22Rv1 (cell line): ENCODE data around the gene CHRNA4.

Source experiments
- H3K27ac ChIP-seq: fragments of 450-650 bp; 2 replicates; pipeline ENCODE4 v1.5.1; 2017
- CTCF ChIP-seq: fragments of 450-650 bp; IDR thresholded peaks from 2 replicates; pipeline ENCODE4 v1.5.1; 2017; ENCODE audit warnings: mild to moderate bottlenecking
- ZFX ChIP-seq: fragments of 450-650 bp; IDR thresholded peaks from 2 replicates; pipeline ENCODE4 v1.6.1; 2017; ENCODE audit warnings: antibody characterized with exemption, borderline replicate concordance

The CHRNA4 gene

GRCh38 chr20:63295018-63295417, 66.1 kb downstream of the CHRNA4 start:
- no peak for TF ChIP-seq ZFX
- H3K27ac ChIP-seq, result no peak overlapping the region

- no peak overlapping the region for H3K27ac ChIP-seq
- no peak for TF ChIP-seq CTCF
- no peak for TF ChIP-seq ZFX
These were observed 66.6 kb downstream of the CHRNA4 start for GRCh38 chr20:63294536-63294900.

- TF ChIP-seq CTCF (no peak), ZFX (no peak)
These were observed 67.1 kb downstream of the CHRNA4 start for GRCh38 chr20:63293871-63294535.

GRCh38 chr20:63293456-63293855, 67.7 kb downstream of the CHRNA4 start:
- TF ChIP-seq ZFX, result no peak
- no peak for TF ChIP-seq CTCF
- no peak overlapping the region for H3K27ac ChIP-seq

More at GRCh38 chr20:63293871-63294535, 67.1 kb downstream of the CHRNA4 start:
- H3K27ac ChIP-seq, result no peak overlapping the region
